Measurements from ENCODE around the gene ZNF775. TPM values are rescaled to one million over a fixed set of nuclear protein-coding genes. Genes with fewer than 3 reads are reported as not detected.

ZNF775 gene
- total and polyA plus RNA-seq, 2 of the 13 experiments (the other 11 are each of a cell fraction or from before 2014, with no cell fraction given), result 3.1 to 3.2 TPM

GRCh38 chr7:150388709-150389531, 9.8 kb downstream of the ZNF775 start (continued):
- TF ChIP-seq ZNF737 (CRISPR knock-in tag; IDR thresholded peaks at IDR 0.05; ENCODE audit: borderline replicate concordance) (peak; percentile 85; the same call in 1 of the 2 replicates), GMEB2 (CRISPR knock-in tag; IDR thresholded peaks at IDR 0.05; ENCODE audit: low read depth) (no peak), ATF3 (CRISPR knock-in tag; IDR thresholded peaks at IDR 0.05) (peak; percentile 74), TAF15 (IDR thresholded peaks at IDR 0.05; ENCODE audit: low read depth, low read length, poor library complexity, severe bottlenecking) (no peak), GTF2F1 (IDR thresholded peaks at IDR 0.05; ENCODE audit: low read length) (no peak), BORCS8-MEF2B (CRISPR knock-in tag; IDR thresholded peaks at IDR 0.05) (peak; percentile 95), ZNF639 (CRISPR knock-in tag; conservative IDR thresholded peaks at IDR 0.05) (peak; percentile 85), ZIK1 (CRISPR knock-in tag; IDR thresholded peaks at IDR 0.05; ENCODE audit: borderline replicate concordance, low read depth) (peak; percentile 75; the same call in 1 of the 2 replicates), TBX2 (CRISPR knock-in tag; IDR thresholded peaks at IDR 0.05; ENCODE audit: borderline replicate concordance) (peak; percentile 98), MTF2 (CRISPR knock-in tag; IDR thresholded peaks at IDR 0.05; ENCODE audit: borderline replicate concordance) (no peak), SP1 (IDR thresholded peaks at IDR 0.05) (no peak), SP1 (CRISPR knock-in tag; IDR thresholded peaks at IDR 0.05) (peak; percentile 45), ZFP36L1 (CRISPR knock-in tag; IDR thresholded peaks at IDR 0.05) (0 out of 2 replicates have a peak, but pooled peaks have one; percentile 59), MTA3 (CRISPR knock-in tag; IDR thresholded peaks at IDR 0.05) (no peak), POLR2AphosphoS2 (IDR thresholded peaks at IDR 0.05; ENCODE audit: low read depth, low read length) (no peak), ZNF770 (CRISPR knock-in tag; IDR thresholded peaks at IDR 0.05) (peak; percentile 76), ZNF276 (CRISPR knock-in tag; IDR thresholded peaks at IDR 0.05; ENCODE audit: low read depth) (peak; percentile 78; the same call in 1 of the 2 replicates)
